ENCODE results near the gene ZDHHC4. TPM values are rescaled to one million over a fixed set of nuclear protein-coding genes. Genes with fewer than 3 reads are reported as not detected.
A peak's percentile ranks its signal among the peaks of the same experiment; 100 is the strongest.

The ZDHHC4 gene
- total and polyA plus RNA-seq, 2 of the 13 experiments (the other 11 are each of a cell fraction or from before 2014, with no cell fraction given), result 83.2 to 188 TPM

DNA sequence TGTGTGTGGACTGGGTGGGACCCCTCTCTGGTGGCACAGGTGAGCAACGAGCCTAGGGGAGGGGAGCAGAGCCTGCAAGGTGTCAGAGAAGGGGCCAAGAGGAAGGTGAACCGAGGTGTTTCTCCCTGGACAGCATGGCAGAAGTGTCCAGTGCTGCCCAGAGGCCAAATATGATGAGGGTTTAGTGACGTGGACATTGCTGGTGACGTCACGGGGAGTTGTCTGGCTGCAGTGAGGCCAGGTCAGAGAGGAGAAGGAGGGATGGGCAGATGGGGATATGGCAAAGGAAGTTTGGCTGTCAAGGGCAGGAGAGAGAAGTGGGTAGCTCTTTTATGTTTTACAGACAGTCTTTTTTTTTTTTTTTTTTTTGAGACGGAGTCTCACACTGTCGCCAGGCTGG lies 35.6 kb downstream of the ZDHHC4 start:
- H3K9me3 ChIP-seq (ENCODE audit: low read length), result no peaks in the 10 kb centered on the region
- POLR2A ChIA-PET, result no interaction called here
- H3K36me3 ChIP-seq (replicated peaks in 1 of 2; ENCODE audit: control insufficient read depth in 1 of 2, insufficient read depth in 2 of 2, low read length in 2 of 2), result no peaks in the 10 kb centered on the region; a peak in 1 of 5 replicates
- peak; percentile 75 for TF ChIP-seq ATF7 (IDR thresholded peaks at IDR 0.05)
- TF ChIP-seq ATF7 (CRISPR knock-in tag; IDR thresholded peaks at IDR 0.05), result no peak
- no peak for TF ChIP-seq ZNF569 (CRISPR knock-in tag; IDR thresholded peaks at IDR 0.05; ENCODE audit: borderline replicate concordance)
- TF ChIP-seq CREB1 (IDR thresholded peaks at IDR 0.05), result peak; percentile 97
- no peak for TF ChIP-seq CREB1 (CRISPR knock-in tag; IDR thresholded peaks at IDR 0.05)
- H3K4me2 ChIP-seq (ENCODE audit: low read depth, low read length), result no peak overlapping the region
- no peak overlapping the region for H3K4me3 ChIP-seq (replicated peaks in 1 of 3; ENCODE audit: insufficient read depth in 1 of 3, low read depth in 2 of 3, low read length in 3 of 3)
- BruUV-seq (replicated peaks), result no TSS peak
- ATAC-seq, result no peak
- FAIRE-seq, result no peak
- intact Hi-C loops (cut with micrococcal nuclease; ENCODE audit: unreplicated experiment), result no loop called here
- H3K4me1 ChIP-seq (ENCODE audit: insufficient read depth, low read length), result peaks cover 21% of the 10 kb centered on the region
- H3K27ac ChIP-seq (ENCODE audit: extremely low read length, insufficient read depth, low read length), result no peak overlapping the region
- no peak for DNase-seq (ENCODE audit: low spot score)
- H3K27me3 ChIP-seq (ENCODE audit: control insufficient read depth in 1 of 2, insufficient read depth in 2 of 2, low read length in 2 of 2), result no peaks in the 10 kb centered on the region; a peak in 2 of 5 replicates
- no peaks in the 10 kb centered on the region for H3K79me2 ChIP-seq (ENCODE audit: insufficient read depth, low read length)
- no peak overlapping the region for H2AFZ ChIP-seq (ENCODE audit: low read length)
- no peak overlapping the region for H3K9ac ChIP-seq (ENCODE audit: insufficient read depth, low read depth, low read length)
- CTCF ChIA-PET (ENCODE audit: low intra/inter-chr PET ratio, low total read pairs), result no interaction called here
- in situ Hi-C loops (cut with HindIII; ENCODE audit: extremely low pct_ligation_motif_present, low pct_unique_long_range_greater_than_20kb), result no loop called here
- WGBS (ENCODE audit: low lambda C conversion rate), result 45% methylated on average over 7 of the region's 7 CpGs
- H4K20me1 ChIP-seq (ENCODE audit: insufficient read depth, low read length), result no peaks in the 10 kb centered on the region

DNA sequence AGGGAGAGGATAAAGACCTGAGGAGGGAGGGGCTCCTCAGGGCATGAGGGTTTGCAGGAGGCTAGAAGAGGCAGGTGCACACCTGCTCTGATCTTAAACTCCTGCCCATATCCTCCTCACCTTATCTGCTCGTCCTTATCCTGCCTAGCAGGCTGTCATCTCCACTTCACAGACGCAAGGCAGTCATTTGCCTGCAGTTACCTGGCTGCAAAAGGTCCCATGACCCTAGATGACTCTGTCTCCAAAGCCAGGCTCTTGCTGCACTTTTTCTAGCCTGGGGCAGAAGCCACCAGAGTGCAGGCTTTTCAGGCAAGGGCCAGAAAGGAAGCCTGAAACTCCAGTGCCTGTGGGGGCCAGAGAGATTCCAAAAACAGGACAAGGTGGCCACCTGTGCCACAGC lies 36.5 kb downstream of the ZDHHC4 start:
- DNase-seq (ENCODE audit: low spot score), result no peak

More for the DNA sequence above, 36.5 kb downstream of the ZDHHC4 start:
- Histone ChIP-seq H4K20me1 (ENCODE audit: insufficient read depth, low read length) (no peaks in the 10 kb centered on the region), H3K4me1 (ENCODE audit: insufficient read depth, low read length) (peaks cover 21% of the 10 kb centered on the region), H3K27me3 (ENCODE audit: control insufficient read depth in 1 of 2, insufficient read depth in 2 of 2, low read length in 2 of 2) (no peaks in the 10 kb centered on the region; a peak in 2 of 5 replicates), H3K27ac (ENCODE audit: extremely low read length, insufficient read depth, low read length) (no peak overlapping the region), H3K4me2 (ENCODE audit: low read depth, low read length) (no peak overlapping the region), H2AFZ (ENCODE audit: low read length) (no peak overlapping the region), H3K9me3 (ENCODE audit: low read length) (no peaks in the 10 kb centered on the region), H3K36me3 (replicated peaks in 1 of 2; ENCODE audit: control insufficient read depth in 1 of 2, insufficient read depth in 2 of 2, low read length in 2 of 2) (no peaks in the 10 kb centered on the region), H3K79me2 (ENCODE audit: insufficient read depth, low read length) (no peaks in the 10 kb centered on the region), H3K9ac (ENCODE audit: insufficient read depth, low read depth, low read length) (no peak overlapping the region), H3K4me3 (replicated peaks in 1 of 3; ENCODE audit: insufficient read depth in 1 of 3, low read depth in 2 of 3, low read length in 3 of 3) (no peak overlapping the region)
- ATAC-seq (peak; percentile 2; the same call in 1 of the 3 replicates), FAIRE-seq (no peak)
- ChIA-PET CTCF (ENCODE audit: low intra/inter-chr PET ratio, low total read pairs) (no interaction called here), POLR2A (no interaction called here)
- in situ Hi-C loops (cut with HindIII; ENCODE audit: extremely low pct_ligation_motif_present, low pct_unique_long_range_greater_than_20kb), result no loop called here
- no TSS peak for BruUV-seq (replicated peaks)
- intact Hi-C loops (cut with micrococcal nuclease; ENCODE audit: unreplicated experiment), result no loop called here
- 0% methylated on average over 1 of the region's 2 CpGs for WGBS (ENCODE audit: low lambda C conversion rate)
- TF ChIP-seq ZSCAN29 (CRISPR knock-in tag; conservative IDR thresholded peaks at IDR 0.05), result no peak
- TF ChIP-seq, protein P1, sequence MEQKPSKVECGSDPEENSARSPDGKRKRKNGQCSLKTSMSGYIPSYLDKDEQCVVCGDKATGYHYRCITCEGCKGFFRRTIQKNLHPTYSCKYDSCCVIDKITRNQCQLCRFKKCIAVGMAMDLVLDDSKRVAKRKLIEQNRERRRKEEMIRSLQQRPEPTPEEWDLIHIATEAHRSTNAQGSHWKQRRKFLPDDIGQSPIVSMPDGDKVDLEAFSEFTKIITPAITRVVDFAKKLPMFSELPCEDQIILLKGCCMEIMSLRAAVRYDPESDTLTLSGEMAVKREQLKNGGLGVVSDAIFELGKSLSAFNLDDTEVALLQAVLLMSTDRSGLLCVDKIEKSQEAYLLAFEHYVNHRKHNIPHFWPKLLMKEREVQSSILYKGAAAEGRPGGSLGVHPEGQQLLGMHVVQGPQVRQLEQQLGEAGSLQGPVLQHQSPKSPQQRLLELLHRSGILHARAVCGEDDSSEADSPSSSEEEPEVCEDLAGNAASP (CRISPR knock-in tag; IDR thresholded peaks at IDR 0.05; ENCODE audit: borderline replicate concordance), result peak; percentile 31; the same call in 1 of the 2 replicates
